ENCODE results near the gene FMO1.
"Not testable (repeated sequence)": the region's sequence is repeated elsewhere in the genome, so short reads cannot be mapped to it uniquely, and the experiment has no call there.

The FMO1 gene

GRCh38 chr1:171286032-171286705, 37.9 kb downstream of the FMO1 start:
- no peak for DNase-seq

GRCh38 chr1:171290621-171291020, 42.3 kb downstream of the FMO1 start:
- DNase-seq = no peak

GRCh38 chr1:171292799-171293198, 44.5 kb downstream of the FMO1 start:
- DNase-seq = no peak

- DNase-seq = not testable (repeated sequence)
These were observed 47.1 kb downstream of the FMO1 start for GRCh38 chr1:171295383-171295782.

- DNase-seq = no peak
These were observed 47.5 kb downstream of the FMO1 start for GRCh38 chr1:171295821-171296220.

GRCh38 chr1:171296897-171297296, 48.6 kb downstream of the FMO1 start:
- DNase-seq = no peak

GRCh38 chr1:171298696-171299095, 50.4 kb downstream of the FMO1 start:
- DNase-seq = no peak

GRCh38 chr1:171299342-171299741, 51.0 kb downstream of the FMO1 start:
- DNase-seq = no peak

- DNase-seq = no peak
These were observed 52.1 kb downstream of the FMO1 start for GRCh38 chr1:171300401-171300800.

GRCh38 chr1:171310661-171311087, 62.4 kb downstream of the FMO1 start:
- no peak for DNase-seq

GRCh38 chr1:171311771-171312558, 63.7 kb downstream of the FMO1 start:
- no peak for DNase-seq

GRCh38 chr1:171313319-171313834, 65.1 kb downstream of the FMO1 start:
- no peak for DNase-seq

- peak; percentile 85 for DNase-seq
These were observed 65.6 kb downstream of the FMO1 start, which contains the start of gene FMO4 for GRCh38 chr1:171313835-171314320. FMO4 (plus strand) TSS chr1:171314183; CDS start chr1:171319826, 5,643 bp downstream.

- DNase-seq = no peak
These were observed 81.0 kb downstream of the FMO1 start for GRCh38 chr1:171329251-171329650.

GRCh38 chr1:171334024-171334640, 85.8 kb downstream of the FMO1 start:
- no peak for DNase-seq
